HEK293 (cell line): ENCODE measurements around the gene FAM43A.
A peak's percentile ranks its signal among the peaks of the same experiment; 100 is the strongest.

Experiments
- CTCF ChIA-PET: fragments of 350-600 bp; formaldehyde crosslinking; extraction: SDS; loops from one replicate; lab custom pipeline; 2021; ENCODE audit warnings: antibody characterized with exemption; lab: Yijun Ruan, JAX
- POLR2A ChIA-PET: fragments of 300-600 bp; formaldehyde crosslinking; extraction: SDS; loops from one replicate; lab custom pipeline; 2020; ENCODE audit warnings: antibody characterized with exemption, inconsistent platforms; lab: Yijun Ruan, JAX
- H3K27ac ChIP-seq: fragments of 200-500 bp; sonication (Bioruptor generic); 2 replicates; pipeline ENCODE4 v1.5.1; 2014; ENCODE audit warnings: low read depth, low read length, control low read depth, inconsistent platforms; ENCODE audit errors: extremely low read depth
- H3K36me3 ChIP-seq, 2 experiments: fragments of 200-500 bp in 1 of 2; sonication (Bioruptor generic) in 1 of 2; 1 replicate in 1 of 2; 2 replicates in 1 of 2; pipeline ENCODE4 v1.5.1; 2014 to 2017; ENCODE audit warnings: inconsistent platforms in 2 of 2, low read length in 2 of 2; ENCODE audit not compliant: control insufficient read depth in 2 of 2, insufficient read depth in 1 of 2
- H3K4me1 ChIP-seq: fragments of 200-500 bp; sonication (Bioruptor generic); 2 replicates; pipeline ENCODE4 v1.5.1; 2014; ENCODE audit warnings: mild to moderate bottlenecking, low read length, inconsistent platforms; ENCODE audit not compliant: control insufficient read depth, insufficient read depth
- H3K4me3 ChIP-seq: 2 replicates; pipeline ENCODE4 v1.5.1; 2011; ENCODE audit warnings: low read depth, mild to moderate bottlenecking, control low read depth, low read length, moderate library complexity
- H3K9me3 ChIP-seq: fragments of 200-500 bp; sonication (Bioruptor generic); 2 replicates; pipeline ENCODE4 v1.5.1; 2014; ENCODE audit warnings: low read depth, low read length, inconsistent platforms; ENCODE audit not compliant: control insufficient read depth, insufficient read depth
- ATF2 ChIP-seq: fragments of 450-650 bp; formaldehyde crosslinking; IDR thresholded peaks from 2 replicates; pipeline ENCODE4 v1.5.1; 2016; ENCODE audit warnings: missing biosample characterization, missing genetic modification characterization, low read depth
- GLI2 ChIP-seq: fragments of 450-650 bp; formaldehyde crosslinking; IDR thresholded peaks from 2 replicates; pipeline ENCODE4; 2017; ENCODE audit warnings: missing biosample characterization, missing genetic modification characterization, low read depth, borderline replicate concordance
- PATZ1 ChIP-seq: fragments of 450-650 bp; formaldehyde crosslinking; IDR thresholded peaks from 2 replicates; pipeline ENCODE4 v1.5.1; 2016; ENCODE audit warnings: missing biosample characterization, missing genetic modification characterization
- PBX3 ChIP-seq: sonication (generic); formaldehyde crosslinking; IDR thresholded peaks from 2 replicates; pipeline ENCODE4 v1.8.1; 2022; ENCODE audit warnings: mild to moderate bottlenecking, moderate library complexity, missing genetic modification reagents
- SCRT2 ChIP-seq: fragments of 450-650 bp; formaldehyde crosslinking; IDR thresholded peaks from 2 replicates; pipeline ENCODE4 v1.5.1; 2016; ENCODE audit warnings: missing biosample characterization, missing genetic modification characterization
- SP7 ChIP-seq: fragments of 450-650 bp; formaldehyde crosslinking; IDR thresholded peaks from 2 replicates; pipeline ENCODE4 v1.5.1; 2016; ENCODE audit warnings: missing biosample characterization, missing genetic modification characterization
- ZNF138 ChIP-seq: fragments of 450-650 bp; formaldehyde crosslinking; IDR thresholded peaks from 2 replicates; pipeline ENCODE4 v1.5.1; 2016; ENCODE audit warnings: missing biosample characterization, missing genetic modification characterization, borderline replicate concordance
- ZNF148 ChIP-seq: fragments of 450-650 bp; formaldehyde crosslinking; IDR thresholded peaks from 2 replicates; pipeline ENCODE4 v1.5.0; 2017; ENCODE audit warnings: missing biosample characterization, missing genetic modification characterization, borderline replicate concordance
- ZNF223 ChIP-seq: fragments of 450-650 bp; formaldehyde crosslinking; IDR thresholded peaks from 2 replicates; pipeline ENCODE4 v1.5.1; 2016; ENCODE audit warnings: missing biosample characterization, missing genetic modification characterization
- ZNF248 ChIP-seq: fragments of 450-650 bp; formaldehyde crosslinking; IDR thresholded peaks from 2 replicates; pipeline ENCODE4 v1.5.1; 2017; ENCODE audit warnings: missing biosample characterization, missing genetic modification characterization
- ZNF302 ChIP-seq: fragments of 450-650 bp; formaldehyde crosslinking; IDR thresholded peaks from 2 replicates; pipeline ENCODE4 v1.5.1; 2016; ENCODE audit warnings: missing biosample characterization, missing genetic modification characterization, low read depth
- ZNF391 ChIP-seq: fragments of 450-650 bp; formaldehyde crosslinking; IDR thresholded peaks from 2 replicates; pipeline ENCODE4 v1.5.1; 2016; ENCODE audit warnings: low read depth, missing biosample characterization, missing genetic modification characterization, borderline replicate concordance
- ZNF558 ChIP-seq: fragments of 450-650 bp; formaldehyde crosslinking; IDR thresholded peaks from 2 replicates; pipeline ENCODE4 v1.5.1; 2016; ENCODE audit warnings: missing biosample characterization, missing genetic modification characterization
- ZNF580 ChIP-seq: fragments of 450-650 bp; formaldehyde crosslinking; IDR thresholded peaks from 2 replicates; pipeline ENCODE4 v1.5.1; 2016; ENCODE audit warnings: missing biosample characterization, missing genetic modification characterization

FAM43A gene

GRCh38 chr3:194686414-194686815 lies 732 bp downstream of the FAM43A start:
- no peaks in the 10 kb centered on the region for H3K9me3 ChIP-seq
- peak overlapping the region; percentile 59 for H3K4me3 ChIP-seq
- POLR2A ChIA-PET: interaction anchor here (0.9 to 1.8 kb wide), 13 partner anchors 14 to 574 kb away, joined by 3 to 6 read pairs (median 4); partner anchors contain the start of gene LSG1
- peaks cover 0 to 8% of the 10 kb centered on the region in 2 experiments; a peak in 1 of 3 replicates for H3K36me3 ChIP-seq
- H3K27ac ChIP-seq: peak overlapping the region; percentile 68; the same call in 1 of the 2 replicates
- H3K4me1 ChIP-seq: 0 out of 2 replicates have a peak, but pooled peaks cover 4% of the 10 kb centered on the region
- CTCF ChIA-PET: interaction anchor here (0.6 to 2.0 kb wide), 4 partner anchors 12 to 420 kb away, joined by 3 to 6 read pairs (median 4); no protein-coding TSS in a partner anchor
- TF ChIP-seq ZNF302 (tag by site-specific recombination): no peak
- no peak for TF ChIP-seq PATZ1 (tag by site-specific recombination)
- no peak for TF ChIP-seq ZNF223 (tag by site-specific recombination)
- no peak for TF ChIP-seq SP7 (tag by site-specific recombination)

- TF ChIP-seq PBX3 (0 out of 2 replicates have a peak, but pooled peaks have one; percentile 21), ZNF148 (tag by site-specific recombination) (no peak), GLI2 (tag by site-specific recombination) (no peak)
- ChIA-PET CTCF (interaction anchor here (0.9 to 2.0 kb wide), 2 partner anchors 11 to 420 kb away, joined by 5 to 6 read pairs; no protein-coding TSS in a partner anchor), POLR2A (interaction anchor here (0.9 to 1.8 kb wide), 9 partner anchors 15 to 574 kb away, joined by 3 to 6 read pairs (median 4); partner anchors contain the start of gene LSG1)
- H3K27ac ChIP-seq: no peak overlapping the region
- no peaks in the 10 kb centered on the region for H3K9me3 ChIP-seq
- 0 out of 2 replicates have a peak, but pooled peaks cover 4% of the 10 kb centered on the region for H3K4me1 ChIP-seq
- H3K36me3 ChIP-seq: peaks cover 0 to 8% of the 10 kb centered on the region in 2 experiments; a peak in 1 of 3 replicates
- H3K4me3 ChIP-seq: peak overlapping the region; percentile 59
Measured at GRCh38 chr3:194686816-194687637, 1.3 kb downstream of the FAM43A start.

GRCh38 chr3:194687638-194688199 lies 2.0 kb downstream of the FAM43A start:
- TF ChIP-seq ZNF580 (tag by site-specific recombination) (no peak), ZNF391 (tag by site-specific recombination) (no peak), ZNF248 (no peak), ATF2 (no peak), ZNF558 (tag by site-specific recombination) (no peak), ZNF138 (tag by site-specific recombination) (no peak), SCRT2 (tag by site-specific recombination) (no peak)
- TF ChIP-seq, all 188 proteins: peak for 0
- Histone ChIP-seq H3K4me3 (peak overlapping the region; percentile 59), H3K4me1 (0 out of 2 replicates have a peak, but pooled peaks cover 4% of the 10 kb centered on the region), H3K36me3 (peaks cover 0 to 8% of the 10 kb centered on the region in 2 experiments; a peak in 1 of 3 replicates), H3K9me3 (no peaks in the 10 kb centered on the region), H3K27ac (no peak overlapping the region)
- ChIA-PET CTCF (interaction anchor here (2.0 kb wide), 1 partner anchor 419 kb away, joined by 5 read pairs; no protein-coding TSS in a partner anchor), POLR2A (interaction anchor here (1.2 to 1.8 kb wide), 3 partner anchors 33 to 75 kb away, joined by 3 to 4 read pairs (median 4); no protein-coding TSS in a partner anchor)
